ENCODE measurements around the gene LDLRAD1. TPM values are rescaled to one million over a fixed set of nuclear protein-coding genes. Genes with fewer than 3 reads are reported as not detected.

Gene LDLRAD1
- total and polyA plus RNA-seq, 12 donors: 0.32 to 8.8 (median 1.3) TPM; not detected in 1

DNA sequence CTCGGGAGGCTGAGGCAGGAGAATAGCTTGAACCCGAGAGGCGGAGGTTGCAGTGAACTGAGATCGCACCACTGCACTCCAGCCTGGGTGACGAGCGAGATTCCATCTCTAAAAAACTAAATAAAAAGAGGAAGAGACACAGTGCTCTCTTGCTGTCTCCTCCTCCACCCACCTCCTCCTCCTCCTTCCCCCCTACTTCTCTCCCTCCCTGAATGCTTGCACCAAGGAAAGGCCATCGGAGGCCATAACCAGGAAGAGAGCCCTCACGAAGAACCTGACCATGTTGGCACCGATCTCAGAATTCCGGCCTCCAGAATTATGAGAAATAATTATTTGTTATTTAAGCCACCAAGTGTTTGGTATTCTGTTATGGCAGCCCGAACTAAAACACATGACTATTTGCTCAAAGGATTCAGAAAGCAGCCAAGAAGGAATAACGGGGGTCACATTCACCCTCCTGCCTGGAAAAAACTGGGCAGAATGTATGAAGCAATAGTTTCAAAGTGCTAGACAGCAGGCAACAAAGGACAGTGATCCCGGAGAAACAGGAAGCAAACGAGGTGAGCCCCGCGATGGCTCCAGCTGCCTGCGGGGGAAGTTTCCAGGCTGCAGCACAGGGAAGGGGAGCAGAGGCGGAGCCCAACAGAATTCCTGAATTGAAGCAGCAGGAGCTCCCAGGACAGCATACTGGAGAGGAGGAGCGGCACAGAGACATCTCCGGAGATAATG lies 35.8 kb downstream of the LDLRAD1 start:
- Histone ChIP-seq H3K36me3 (replicated peaks in 1 of 2) (no peaks in the 10 kb centered on the region), H3K4me1 (replicated peaks in 1 of 2) (no peaks in the 10 kb centered on the region), H3K4me3 (peak overlapping the region in 1 of 4 donors; percentile 39), H3K27me3 (no peaks in the 10 kb centered on the region), H3K9me3 (replicated peaks in 1 of 3) (no peaks in the 10 kb centered on the region), H3K27ac (no peak overlapping the region)
- TF ChIP-seq, protein P1, sequence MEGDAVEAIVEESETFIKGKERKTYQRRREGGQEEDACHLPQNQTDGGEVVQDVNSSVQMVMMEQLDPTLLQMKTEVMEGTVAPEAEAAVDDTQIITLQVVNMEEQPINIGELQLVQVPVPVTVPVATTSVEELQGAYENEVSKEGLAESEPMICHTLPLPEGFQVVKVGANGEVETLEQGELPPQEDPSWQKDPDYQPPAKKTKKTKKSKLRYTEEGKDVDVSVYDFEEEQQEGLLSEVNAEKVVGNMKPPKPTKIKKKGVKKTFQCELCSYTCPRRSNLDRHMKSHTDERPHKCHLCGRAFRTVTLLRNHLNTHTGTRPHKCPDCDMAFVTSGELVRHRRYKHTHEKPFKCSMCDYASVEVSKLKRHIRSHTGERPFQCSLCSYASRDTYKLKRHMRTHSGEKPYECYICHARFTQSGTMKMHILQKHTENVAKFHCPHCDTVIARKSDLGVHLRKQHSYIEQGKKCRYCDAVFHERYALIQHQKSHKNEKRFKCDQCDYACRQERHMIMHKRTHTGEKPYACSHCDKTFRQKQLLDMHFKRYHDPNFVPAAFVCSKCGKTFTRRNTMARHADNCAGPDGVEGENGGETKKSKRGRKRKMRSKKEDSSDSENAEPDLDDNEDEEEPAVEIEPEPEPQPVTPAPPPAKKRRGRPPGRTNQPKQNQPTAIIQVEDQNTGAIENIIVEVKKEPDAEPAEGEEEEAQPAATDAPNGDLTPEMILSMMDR (IDR thresholded peaks at IDR 0.05): no peak
- no peak for TF ChIP-seq POLR2A (IDR thresholded peaks at IDR 0.05)
- peak in 4 of 7 donors; percentile 16 to 55 (median 38) for DNase-seq
- intact Hi-C loops (cut with DNase I): no loop called here
- 46 to 53% (median 51%) methylated on average over 20 of the region's 20 CpGs for WGBS, 4 donors

- Histone ChIP-seq H3K36me3 (replicated peaks in 1 of 2) (no peaks in the 10 kb centered on the region), H3K27me3 (no peaks in the 10 kb centered on the region), H3K4me1 (replicated peaks in 1 of 2) (no peaks in the 10 kb centered on the region), H3K27ac (no peak overlapping the region), H3K4me3 (no peak overlapping the region), H3K9me3 (replicated peaks in 1 of 3) (no peaks in the 10 kb centered on the region)
- intact Hi-C loops (cut with DNase I): no loop called here
- WGBS, 4 donors: 95 to 99% (median 98%) methylated on average over 6 of the region's 6 CpGs
- TF ChIP-seq, protein P1 (IDR thresholded peaks at IDR 0.05): no peak
- TF ChIP-seq POLR2A (IDR thresholded peaks at IDR 0.05): no peak
- no peak for DNase-seq
These were observed 36.8 kb downstream of the LDLRAD1 start for GRCh38 chr1:53981220-53981619.

DNA sequence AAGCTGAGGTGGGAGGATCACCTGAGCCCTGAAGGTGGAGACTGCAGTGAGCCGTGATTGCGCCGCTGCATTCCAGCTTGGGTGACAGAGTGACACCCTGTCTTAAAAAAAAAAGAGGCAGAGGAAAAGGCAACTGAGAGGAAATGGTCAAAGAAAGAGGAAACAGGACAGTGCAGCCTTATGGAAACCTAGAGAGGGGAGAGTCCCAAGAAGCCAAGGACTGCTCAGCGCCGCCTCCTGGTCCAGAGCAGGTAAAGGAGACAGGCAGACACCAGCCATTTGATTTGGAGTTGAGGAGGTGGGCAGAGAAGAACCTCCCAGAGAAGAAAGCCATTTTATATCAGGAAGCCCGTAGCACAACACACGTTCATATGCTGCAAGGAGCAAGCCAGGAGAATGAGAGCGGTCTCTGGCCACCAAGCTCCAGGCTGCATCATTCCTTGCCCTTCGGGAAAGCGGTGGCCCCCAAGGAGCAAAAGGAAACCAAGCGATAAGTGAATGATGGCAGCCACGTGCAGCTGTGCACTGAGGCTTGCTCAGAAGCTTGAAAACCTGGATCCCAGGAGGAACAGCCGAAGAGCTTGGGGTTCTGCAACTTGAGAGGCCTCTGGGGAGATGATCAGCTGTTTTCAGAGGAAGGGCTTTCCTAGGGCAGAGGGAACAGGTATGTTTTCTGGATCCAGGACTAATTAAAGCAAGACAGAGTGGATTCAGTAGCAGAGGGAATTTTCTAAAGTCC lies 38.1 kb downstream of the LDLRAD1 start:
- DNase-seq: no peak
- Histone ChIP-seq H3K27ac (no peak overlapping the region), H3K4me3 (no peak overlapping the region), H3K4me1 (replicated peaks in 1 of 2) (no peaks in the 10 kb centered on the region), H3K36me3 (replicated peaks in 1 of 2) (no peaks in the 10 kb centered on the region), H3K9me3 (replicated peaks in 1 of 3) (no peaks in the 10 kb centered on the region), H3K27me3 (no peaks in the 10 kb centered on the region)
- TF ChIP-seq, protein P1 (IDR thresholded peaks at IDR 0.05): no peak
- no peak for TF ChIP-seq POLR2A (IDR thresholded peaks at IDR 0.05)
- intact Hi-C loops (cut with DNase I): no loop called here
- 79 to 89% (median 86%) methylated on average over 11 to 13 of the region's 13 CpGs for WGBS, 4 donors

DNA sequence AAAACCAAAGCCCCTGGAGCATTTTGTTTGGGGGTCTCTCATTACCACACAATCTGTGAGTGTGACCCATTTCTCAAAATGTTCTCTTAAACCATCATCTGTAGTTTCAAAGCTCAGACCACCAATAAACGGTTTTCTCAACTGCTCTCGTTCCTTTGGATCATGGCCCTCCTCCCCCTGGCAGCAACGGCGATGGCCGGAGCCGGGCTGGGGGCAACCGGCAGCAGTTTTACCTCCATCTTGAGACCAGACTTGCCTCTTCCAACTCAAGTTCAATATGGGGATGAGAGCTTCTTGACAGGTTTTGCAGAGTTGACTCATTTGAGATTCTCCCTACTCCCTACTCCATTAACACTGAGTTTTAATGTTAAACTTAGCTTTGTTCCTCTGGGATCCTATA lies 42.1 kb downstream of the LDLRAD1 start:
- intact Hi-C loops (cut with DNase I): no loop called here
- Histone ChIP-seq H3K9me3 (replicated peaks in 1 of 3) (no peaks in the 10 kb centered on the region), H3K36me3 (replicated peaks in 1 of 2) (peaks cover 0 to 10% of the 10 kb centered on the region in 2 donors), H3K27me3 (no peaks in the 10 kb centered on the region), H3K4me3 (no peak overlapping the region), H3K4me1 (replicated peaks in 1 of 2) (no peaks in the 10 kb centered on the region), H3K27ac (no peak overlapping the region)
- WGBS, 4 donors: 94 to 96% (median 95%) methylated on average over 7 of the region's 7 CpGs
- DNase-seq: no peak
- TF ChIP-seq, protein P1 (IDR thresholded peaks at IDR 0.05): no peak
- no peak for TF ChIP-seq POLR2A (IDR thresholded peaks at IDR 0.05)
